MCF 10A (cell line): ENCODE data around the gene INHBB. TPM values are rescaled to one million over a fixed set of nuclear protein-coding genes. Genes with fewer than 3 reads are reported as not detected.

Source experiments
- BruUV-seq: library from RNA; stranded (reverse); fragments of 400-500 nt; replicated peaks from 2 replicates; lab custom pipeline; 2021; lab: Mats Ljungman, UMichigan
- CTCF ChIA-PET: fragments of 300-600 bp; sonication (Branson Sonifier 250); formaldehyde crosslinking; extraction: SDS; loops from one replicate; lab custom pipeline; 2021; ENCODE audit warnings: antibody characterized with exemption, inconsistent platforms; lab: Yijun Ruan, JAX
- POLR2A ChIA-PET: fragments of 300-600, 350-650 bp; sonication (Branson Sonifier 250); formaldehyde crosslinking; extraction: SDS; loops from one replicate; lab custom pipeline; 2020; ENCODE audit warnings: antibody characterized with exemption, inconsistent platforms; lab: Yijun Ruan, JAX
- DNase-seq: peaks from one replicate; pipeline ENCODE4 v3.0.0-alpha.2; 2018; ENCODE audit not compliant: unreplicated experiment
- H3K27ac Mint-ChIP-seq: one replicate; pipeline ENCODE4 v1.8.0; 2022; ENCODE audit warnings: mild to moderate bottlenecking, low read depth, mixed read lengths; ENCODE audit not compliant: unreplicated experiment
- H3K27me3 Mint-ChIP-seq: one replicate; pipeline ENCODE4 v1.8.0; 2022; ENCODE audit warnings: mixed read lengths; ENCODE audit not compliant: insufficient read depth, unreplicated experiment
- H3K36me3 Mint-ChIP-seq: one replicate; pipeline ENCODE4 v1.8.0; 2022; ENCODE audit warnings: mild to moderate bottlenecking, moderate library complexity, mixed read lengths; ENCODE audit not compliant: insufficient read depth, unreplicated experiment
- H3K4me1 Mint-ChIP-seq: one replicate; pipeline ENCODE4 v1.8.0; 2022; ENCODE audit warnings: mixed read lengths; ENCODE audit not compliant: insufficient read depth, unreplicated experiment
- H3K4me3 Mint-ChIP-seq: one replicate; pipeline ENCODE4 v1.8.0; 2022; ENCODE audit warnings: mild to moderate bottlenecking, moderate library complexity, mixed read lengths; ENCODE audit not compliant: unreplicated experiment
- H3K9me3 Mint-ChIP-seq: one replicate; pipeline ENCODE4 v1.8.0; 2022; ENCODE audit warnings: mixed read lengths; ENCODE audit not compliant: unreplicated experiment
- intact Hi-C: fragments of 100-400 bp; cut with micrococcal nuclease; formaldehyde crosslinking; loops from 2 replicates; pipeline ENCODE4 v1.14.1; 2022
- total RNA-seq: library from RNA; stranded (reverse); gene quantifications from 2 replicates; pipeline ENCODE4 v1.2.3, GENCODE V29; 2022
- TF ChIP-seq, protein P1 (sequence below): fragments of 200-600 bp; IDR thresholded peaks from one replicate; pipeline ENCODE4 v1.8.0; 2022; ENCODE audit warnings: antibody characterized with exemption, mild to moderate bottlenecking; ENCODE audit not compliant: unreplicated experiment

INHBB gene
- total RNA-seq, 1 experiment from 2014 or later, result 0.16 TPM

DNA sequence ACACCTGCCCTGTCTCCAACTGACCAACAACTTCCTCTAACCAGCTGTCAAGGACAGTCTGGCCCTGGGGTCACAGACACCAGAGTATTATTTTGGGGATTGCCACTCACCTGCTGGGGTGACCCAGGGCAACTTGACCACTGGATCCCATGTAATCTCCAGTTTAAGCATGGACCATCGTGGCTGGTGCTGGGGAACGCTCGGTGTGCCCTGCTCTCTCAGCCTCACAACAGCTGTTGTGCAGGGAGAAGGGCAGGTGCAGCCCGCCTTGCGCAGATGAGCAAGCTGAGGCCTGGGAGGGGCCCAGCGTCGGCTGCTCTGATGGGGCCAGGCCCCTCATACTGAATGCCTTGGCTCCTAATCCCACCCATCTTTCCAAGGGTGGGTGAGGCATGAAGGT lies 21.0 kb upstream of the INHBB start:
- H3K36me3 Mint-ChIP-seq, result no peaks in the 10 kb centered on the region
- DNase-seq, result no peak
- H3K27ac Mint-ChIP-seq, result no peak overlapping the region
- H3K27me3 Mint-ChIP-seq, result no peaks in the 10 kb centered on the region
- no TSS peak for BruUV-seq
- no peaks in the 10 kb centered on the region for H3K9me3 Mint-ChIP-seq
- H3K4me3 Mint-ChIP-seq, result no peak overlapping the region
- H3K4me1 Mint-ChIP-seq, result peaks cover 20% of the 10 kb centered on the region
- ChIA-PET POLR2A (interaction anchor here (0.7 to 0.9 kb wide), 2 partner anchors 128 to 157 kb away, joined by 3 read pairs; no protein-coding TSS in a partner anchor), CTCF (interaction anchor here (0.7 to 1.7 kb wide), 3 partner anchors 59 to 350 kb away, joined by 3 to 4 read pairs (median 4); no protein-coding TSS in a partner anchor)
- TF ChIP-seq, protein P1, sequence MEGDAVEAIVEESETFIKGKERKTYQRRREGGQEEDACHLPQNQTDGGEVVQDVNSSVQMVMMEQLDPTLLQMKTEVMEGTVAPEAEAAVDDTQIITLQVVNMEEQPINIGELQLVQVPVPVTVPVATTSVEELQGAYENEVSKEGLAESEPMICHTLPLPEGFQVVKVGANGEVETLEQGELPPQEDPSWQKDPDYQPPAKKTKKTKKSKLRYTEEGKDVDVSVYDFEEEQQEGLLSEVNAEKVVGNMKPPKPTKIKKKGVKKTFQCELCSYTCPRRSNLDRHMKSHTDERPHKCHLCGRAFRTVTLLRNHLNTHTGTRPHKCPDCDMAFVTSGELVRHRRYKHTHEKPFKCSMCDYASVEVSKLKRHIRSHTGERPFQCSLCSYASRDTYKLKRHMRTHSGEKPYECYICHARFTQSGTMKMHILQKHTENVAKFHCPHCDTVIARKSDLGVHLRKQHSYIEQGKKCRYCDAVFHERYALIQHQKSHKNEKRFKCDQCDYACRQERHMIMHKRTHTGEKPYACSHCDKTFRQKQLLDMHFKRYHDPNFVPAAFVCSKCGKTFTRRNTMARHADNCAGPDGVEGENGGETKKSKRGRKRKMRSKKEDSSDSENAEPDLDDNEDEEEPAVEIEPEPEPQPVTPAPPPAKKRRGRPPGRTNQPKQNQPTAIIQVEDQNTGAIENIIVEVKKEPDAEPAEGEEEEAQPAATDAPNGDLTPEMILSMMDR, result no peak
- intact Hi-C loops, result no loop called here

GRCh38 chr2:120326066-120326465 lies 19.9 kb upstream of the INHBB start:
- Mint-ChIP-seq H3K4me3 (no peak overlapping the region), H3K4me1 (peaks cover 11% of the 10 kb centered on the region), H3K27ac (no peak overlapping the region), H3K27me3 (no peaks in the 10 kb centered on the region), H3K9me3 (no peaks in the 10 kb centered on the region), H3K36me3 (no peaks in the 10 kb centered on the region)
- CTCF ChIA-PET, result interaction anchor here (0.9 to 1.5 kb wide), 3 partner anchors 14 to 355 kb away, joined by 3 to 5 read pairs (median 3); no protein-coding TSS in a partner anchor
- DNase-seq, result no peak
- intact Hi-C loops, result no loop called here
- TF ChIP-seq, protein P1, result no peak
- no TSS peak for BruUV-seq
- POLR2A ChIA-PET, result interaction anchor here (0.9 to 1.1 kb wide), 2 partner anchors 13 to 156 kb away, joined by 3 to 4 read pairs; no protein-coding TSS in a partner anchor

- CTCF ChIA-PET, result interaction anchor here (1.3 kb wide), 1 partner anchor 11 kb away, joined by 4 read pairs; no protein-coding TSS in a partner anchor
- Mint-ChIP-seq H3K9me3 (no peaks in the 10 kb centered on the region), H3K27me3 (peaks cover 27% of the 10 kb centered on the region), H3K27ac (no peak overlapping the region), H3K36me3 (no peaks in the 10 kb centered on the region), H3K4me1 (no peaks in the 10 kb centered on the region), H3K4me3 (no peak overlapping the region)
- TF ChIP-seq, protein P1, result no peak
- BruUV-seq, result no TSS peak
- intact Hi-C loops, result no loop called here
- no peak for DNase-seq
- POLR2A ChIA-PET, result interaction anchor here (1.1 kb wide), 1 partner anchor 8 kb away, joined by 4 read pairs; no protein-coding TSS in a partner anchor
These were observed 14.8 kb upstream of the INHBB start for GRCh38 chr2:120330946-120331822.

- CTCF ChIA-PET, result interaction anchor here (0.6 to 1.4 kb wide), 4 partner anchors 10 to 304 kb away, joined by 3 to 7 read pairs (median 4); no protein-coding TSS in a partner anchor
- POLR2A ChIA-PET, result interaction anchor here (1.1 kb wide), 1 partner anchor 8 kb away, joined by 4 read pairs; no protein-coding TSS in a partner anchor
- TF ChIP-seq, protein P1, result no peak
- DNase-seq, result no peak
- Mint-ChIP-seq H3K9me3 (no peaks in the 10 kb centered on the region), H3K27ac (no peak overlapping the region), H3K4me3 (no peak overlapping the region), H3K27me3 (peaks cover 27% of the 10 kb centered on the region), H3K36me3 (no peaks in the 10 kb centered on the region), H3K4me1 (no peaks in the 10 kb centered on the region)
- intact Hi-C loops, result no loop called here
- no TSS peak for BruUV-seq
These were observed 14.0 kb upstream of the INHBB start for GRCh38 chr2:120331903-120332302.
